ENCODE data around the gene AATF. TPM values are rescaled to one million over a fixed set of nuclear protein-coding genes. Genes with fewer than 3 reads are reported as not detected.

The AATF gene
- total and polyA plus RNA-seq, 2 of the 8 experiments (the other 6 are each of a cell fraction or from before 2014, with no cell fraction given), result 20.1 to 62.8 TPM

DNA sequence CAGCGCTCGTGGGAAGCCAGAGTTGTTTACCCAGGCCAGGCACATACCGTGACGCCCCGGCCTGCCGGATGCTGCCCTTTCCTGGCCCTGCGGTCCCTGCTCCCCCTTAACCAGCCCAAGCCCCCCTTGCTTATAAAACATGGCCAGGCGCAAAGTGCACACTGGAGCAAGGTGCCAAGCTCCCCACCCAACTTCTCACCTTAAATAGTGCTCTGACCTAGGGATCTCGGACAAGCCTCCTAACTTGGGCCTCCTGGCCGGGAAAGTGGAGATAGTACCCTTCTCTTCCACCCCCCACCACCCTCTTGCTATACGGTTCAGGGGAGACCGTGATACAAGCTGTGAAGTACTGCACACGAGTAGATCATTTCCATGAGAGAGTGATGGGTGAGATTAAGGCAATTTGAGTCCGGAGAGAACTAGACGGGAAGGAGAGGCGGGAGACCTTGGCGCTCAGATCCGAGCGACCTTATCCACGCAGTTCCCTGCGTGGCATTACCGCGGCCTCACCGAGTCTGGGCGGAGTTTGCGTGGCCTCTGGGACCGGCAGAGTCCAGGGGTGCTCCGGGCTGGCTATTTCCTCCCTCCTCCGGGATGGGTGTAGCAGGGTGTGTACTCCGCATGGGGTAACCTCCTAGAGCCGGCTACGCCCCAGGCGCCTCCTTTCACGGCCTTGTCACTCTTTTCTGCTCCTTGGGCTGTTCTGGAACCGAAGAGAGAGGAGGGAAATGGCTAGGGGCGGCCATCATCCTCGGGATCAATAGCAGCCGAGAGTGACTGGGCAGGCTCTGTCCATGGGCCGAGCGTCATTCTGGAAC, 15.9 kb upstream of the AATF start:
- H3K79me2 ChIP-seq (ENCODE audit: control insufficient read depth in 1 of 2, insufficient read depth in 2 of 2, low read length in 2 of 2), result no peaks in the 10 kb centered on the region
- no peaks in the 10 kb centered on the region for H3K9me3 ChIP-seq (ENCODE audit: insufficient read depth in 2 of 2, low read depth in 1 of 2, low read length in 1 of 2)
- H4K20me1 ChIP-seq (replicated peaks in 1 of 2; ENCODE audit: control insufficient read depth in 1 of 2, insufficient read depth in 2 of 2, low read length in 2 of 2), result peaks cover 7 to 11% of the 10 kb centered on the region in 2 experiments
- no peak overlapping the region for H3K27ac ChIP-seq (ENCODE audit: low read depth, low read length)
- no peak overlapping the region for H4K91ac ChIP-seq (replicated peaks; ENCODE audit: insufficient read length, low read length)
- H3K4ac ChIP-seq (replicated peaks; ENCODE audit: insufficient read length, low read depth, low read length), result no peak overlapping the region
- no peak overlapping the region for H2BK5ac ChIP-seq (ENCODE audit: low read depth, low read length)
- H2BK15ac ChIP-seq (ENCODE audit: low read length), result peak overlapping the region; percentile 40; the same call in 1 of the 2 replicates
- H2BK120ac ChIP-seq (replicated peaks; ENCODE audit: low read depth, low read length), result no peak overlapping the region
- peak overlapping the region; percentile 89; the same call in 1 of the 2 replicates for H2BK12ac ChIP-seq (ENCODE audit: low read depth, low read length)
- ChIA-PET CTCF (ENCODE audit: partially characterized antibody) (interaction anchor here (0.8 to 2.4 kb wide), 6 partner anchors 8 to 177 kb away, joined by 3 to 9 read pairs (median 4); no protein-coding TSS in a partner anchor), POLR2A (ENCODE audit: partially characterized antibody) (interaction anchor here (1.5 to 5.5 kb wide), 2 partner anchors 9 to 11 kb away, joined by 4 to 45 read pairs; no protein-coding TSS in a partner anchor)
- H3K9ac ChIP-seq (replicated peaks in 1 of 4; ENCODE audit: extremely low read depth in 1 of 4, low read depth in 3 of 4, low read length in 3 of 4), result no peak overlapping the region
- H3K4me1 ChIP-seq (replicated peaks in 1 of 4; ENCODE audit: control insufficient read depth in 3 of 4, insufficient read depth in 4 of 4, low read length in 3 of 4), result peaks cover 16 to 71% (median 42%) of the 10 kb centered on the region in 4 experiments
- H3K18ac ChIP-seq (ENCODE audit: extremely low read depth, low read length), result peak overlapping the region; percentile 40; the same call in 1 of the 2 replicates
- no peak overlapping the region for H2AK5ac ChIP-seq (ENCODE audit: low read depth, low read length)
- no peak overlapping the region for H4K5ac ChIP-seq (ENCODE audit: insufficient read length, low read depth, low read length)
- peaks cover 0 to 2% (median 0%) of the 10 kb centered on the region in 4 experiments; a peak in 1 of 8 replicates for H3K36me3 ChIP-seq (ENCODE audit: control insufficient read depth in 2 of 4, insufficient read depth in 4 of 4, low read length in 3 of 4)
- H2BK20ac ChIP-seq (ENCODE audit: low read length), result peak overlapping the region; percentile 43; the same call in 1 of the 2 replicates
- H3K56ac ChIP-seq (replicated peaks; ENCODE audit: insufficient read length, low read depth, low read length), result no peak overlapping the region
- H3K23me2 ChIP-seq (ENCODE audit: low read depth, low read length), result peaks cover 28% of the 10 kb centered on the region; the same call in 1 of the 2 replicates
- H3K14ac ChIP-seq (ENCODE audit: insufficient read length), result no peak overlapping the region
- H3K79me1 ChIP-seq (ENCODE audit: low read depth, low read length), result no peaks in the 10 kb centered on the region
- H3K4me2 ChIP-seq (ENCODE audit: insufficient read depth in 1 of 2, low read depth in 2 of 2, low read length in 2 of 2), result peak overlapping the region; percentile 88 to 92
- peaks cover 69 to 96% (median 87%) of the 10 kb centered on the region in 4 experiments for H3K27me3 ChIP-seq (replicated peaks in 1 of 4; ENCODE audit: control insufficient read depth in 3 of 4, extremely low read depth in 1 of 4, insufficient read depth in 3 of 4, low read length in 3 of 4)
- H3K4me3 ChIP-seq (ENCODE audit: extremely low read depth in 1 of 4, insufficient read depth in 2 of 4, low read depth in 3 of 4, low read length in 4 of 4), result peak overlapping the region in 2 of 4 experiments; percentile 10 to 74; a peak in 4 of 8 replicates
- no peak overlapping the region for H3K23ac ChIP-seq (ENCODE audit: insufficient read length)
- H4K8ac ChIP-seq (ENCODE audit: extremely low read depth, insufficient read depth, low read length), result peak overlapping the region; percentile 65; the same call in 1 of the 2 replicates
- WGBS, 2 experiments (ENCODE audit: extremely low coverage in 1 of 2, insufficient coverage in 1 of 2, insufficient read length in 1 of 2, insufficient replicate concordance in 2 of 2, low coverage in 1 of 2, low lambda C conversion rate in 2 of 2, missing lambda C conversion rate in 1 of 2), result 5% methylated on average over 30 of the region's 40 CpGs; no CpG with 5 or more reads in 1 of the 2 experiments
- FAIRE-seq (no peak), DNase-seq (ENCODE audit: low read depth in 1 of 2, low spot score in 2 of 2) (no peak)
- H2AFZ ChIP-seq (ENCODE audit: low read length), result no peak overlapping the region
- TF ChIP-seq, protein P1, sequence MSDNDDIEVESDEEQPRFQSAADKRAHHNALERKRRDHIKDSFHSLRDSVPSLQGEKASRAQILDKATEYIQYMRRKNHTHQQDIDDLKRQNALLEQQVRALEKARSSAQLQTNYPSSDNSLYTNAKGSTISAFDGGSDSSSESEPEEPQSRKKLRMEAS (IDR thresholded peaks at IDR 0.05), result no peak
- peak; percentile 71 for TF ChIP-seq SUZ12 (IDR thresholded peaks at IDR 0.05; ENCODE audit: low read length)
- no peak for TF ChIP-seq CBX8 (IDR thresholded peaks at IDR 0.05; ENCODE audit: borderline replicate concordance, low read depth, low read length)
- TF ChIP-seq EGR1 (IDR thresholded peaks at IDR 0.05; ENCODE audit: borderline replicate concordance, low read depth, low read length), result no peak
- peak; percentile 87 for TF ChIP-seq EZH2 (IDR thresholded peaks at IDR 0.05; ENCODE audit: low read depth, low read length, severe bottlenecking)
- TF ChIP-seq CHD1 (IDR thresholded peaks at IDR 0.05; ENCODE audit: low read depth, low read length), result no peak

All from H1 (cell line).